Temporal lobe (tissue), 1 donor: ENCODE measurements around the gene ZDHHC24. TPM values are rescaled to one million over a fixed set of nuclear protein-coding genes. Genes with fewer than 3 reads are reported as not detected.

Experiments
- total RNA-seq: library from RNA; depleted of rRNA; stranded (reverse); fragments of >200 nt; gene quantifications from one replicate; pipeline ENCODE4 v1.2.3, GENCODE V29; 2014

The ZDHHC24 gene
- total RNA-seq, 1 donor from 2014 or later: 4.4 TPM

Other genes starting within 250 kb of the ZDHHC24 start
- gene CD248, start 229.0 kb downstream of the ZDHHC24 start, total RNA-seq: 3.2 TPM
- 0.98 TPM for gene RIN1, start 209.6 kb downstream of the ZDHHC24 start, total RNA-seq
- gene BRMS1, start 200.9 kb downstream of the ZDHHC24 start, total RNA-seq: 10.1 TPM
- gene B4GAT1, start 198.4 kb downstream of the ZDHHC24 start, total RNA-seq: 56.3 TPM
- gene SLC29A2, start 174.3 kb downstream of the ZDHHC24 start, total RNA-seq: 1.7 TPM
- 10.1 TPM for gene NPAS4, start 125.0 kb downstream of the ZDHHC24 start, total RNA-seq
- gene MRPL11, start 107.2 kb downstream of the ZDHHC24 start, total RNA-seq: 12.3 TPM
- gene PELI3, start 79.1 kb downstream of the ZDHHC24 start, total RNA-seq: 11.8 TPM
- gene DPP3, start 65.6 kb downstream of the ZDHHC24 start, total RNA-seq: 31.2 TPM
- gene BBS1, start 35.4 kb downstream of the ZDHHC24 start, total RNA-seq: 31.0 TPM
- not detected for gene ACTN3, start 855 bp upstream of the ZDHHC24 start, total RNA-seq
- 46.2 TPM for gene CTSF, start 22.6 kb upstream of the ZDHHC24 start, total RNA-seq
- gene CCDC87, start 47.0 kb upstream of the ZDHHC24 start, total RNA-seq: 0.25 TPM
- gene CCS, start 47.1 kb upstream of the ZDHHC24 start, total RNA-seq: 13.5 TPM
- gene RBM14, start 70.6 kb upstream of the ZDHHC24 start, total RNA-seq: 25.8 TPM
- 119 TPM for gene RBM4, start 92.7 kb upstream of the ZDHHC24 start, total RNA-seq
- 72.5 TPM for gene RBM4B, start 131.8 kb upstream of the ZDHHC24 start, total RNA-seq
- 155 TPM for gene SPTBN2, start 183.2 kb upstream of the ZDHHC24 start, total RNA-seq